NOMO-1 (cell line): ENCODE data around the gene CCT7.
"Not testable (repeated sequence)": the region's sequence is repeated elsewhere in the genome, so short reads cannot be mapped to it uniquely, and the experiment has no call there.

ENCODE experiments used
- DNase-seq, 2 experiments: peaks; one replicate each; lab custom pipeline; 2025; ENCODE audit not compliant: unreplicated experiment in 2 of 2; lab: John Stamatoyannopoulos, UW

The CCT7 gene

DNA sequence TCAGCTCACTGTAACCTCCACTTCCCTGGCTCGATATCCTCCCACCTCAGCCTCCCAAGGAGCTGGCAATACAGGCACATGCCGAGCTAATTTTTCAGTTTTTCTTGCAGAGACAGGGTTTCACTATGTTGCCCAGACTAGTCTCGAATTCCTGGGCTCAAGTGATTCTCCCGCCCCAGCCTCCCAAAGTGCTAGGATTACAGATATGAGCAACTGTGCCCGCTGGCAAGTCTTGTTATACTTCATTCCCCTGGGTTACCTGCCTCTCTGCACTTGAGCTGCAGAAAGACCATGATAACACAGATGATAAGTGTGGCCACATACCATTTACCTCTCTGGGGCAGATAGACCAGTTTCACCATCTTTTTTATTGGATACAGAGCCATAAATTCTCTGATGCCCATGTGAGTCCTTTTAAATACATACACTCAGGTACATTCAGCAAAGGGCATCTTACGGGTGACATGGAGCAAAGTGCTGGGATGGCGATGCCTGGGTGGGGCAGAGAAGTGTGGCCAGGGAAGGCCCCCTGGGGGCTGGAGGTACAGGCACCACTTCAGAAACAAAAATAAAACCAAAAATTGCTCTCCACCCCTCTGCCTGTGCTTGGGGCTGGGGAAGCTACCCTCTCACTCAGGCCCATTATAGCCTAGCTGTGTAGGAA lies 20.4 kb downstream of the CCT7 start:
- DNase-seq = no peak

DNA sequence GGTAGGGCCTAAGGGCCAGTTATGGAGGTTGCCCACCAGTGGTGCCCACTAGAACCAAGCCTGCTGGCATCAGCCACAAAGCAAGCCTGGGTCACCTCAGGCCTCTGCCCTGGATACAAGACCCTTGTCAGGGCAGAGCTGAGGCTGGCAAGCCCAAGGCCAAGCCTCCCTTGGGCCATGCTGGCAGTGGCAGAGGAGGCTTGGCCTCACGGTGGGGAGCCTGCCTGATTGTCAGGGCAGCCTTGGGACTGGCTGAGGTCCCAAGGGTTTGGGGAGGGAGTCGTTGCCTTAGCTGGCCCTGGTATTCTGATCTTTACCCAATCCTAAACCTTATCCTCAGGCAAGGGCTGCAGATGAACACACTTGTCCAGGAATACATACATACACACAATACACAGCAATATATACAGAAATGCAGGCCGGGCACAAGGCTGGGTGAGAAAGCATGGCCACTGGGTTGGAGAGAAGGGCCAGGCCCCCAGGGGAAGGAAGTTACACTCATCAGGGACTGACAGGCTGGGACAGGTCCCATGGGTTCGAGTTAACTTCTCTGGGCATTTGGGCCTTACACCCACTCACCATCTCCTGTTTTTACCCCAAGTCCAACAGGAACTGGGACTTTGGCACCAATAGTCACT lies 21.0 kb downstream of the CCT7 start:
- DNase-seq = no peak

DNA sequence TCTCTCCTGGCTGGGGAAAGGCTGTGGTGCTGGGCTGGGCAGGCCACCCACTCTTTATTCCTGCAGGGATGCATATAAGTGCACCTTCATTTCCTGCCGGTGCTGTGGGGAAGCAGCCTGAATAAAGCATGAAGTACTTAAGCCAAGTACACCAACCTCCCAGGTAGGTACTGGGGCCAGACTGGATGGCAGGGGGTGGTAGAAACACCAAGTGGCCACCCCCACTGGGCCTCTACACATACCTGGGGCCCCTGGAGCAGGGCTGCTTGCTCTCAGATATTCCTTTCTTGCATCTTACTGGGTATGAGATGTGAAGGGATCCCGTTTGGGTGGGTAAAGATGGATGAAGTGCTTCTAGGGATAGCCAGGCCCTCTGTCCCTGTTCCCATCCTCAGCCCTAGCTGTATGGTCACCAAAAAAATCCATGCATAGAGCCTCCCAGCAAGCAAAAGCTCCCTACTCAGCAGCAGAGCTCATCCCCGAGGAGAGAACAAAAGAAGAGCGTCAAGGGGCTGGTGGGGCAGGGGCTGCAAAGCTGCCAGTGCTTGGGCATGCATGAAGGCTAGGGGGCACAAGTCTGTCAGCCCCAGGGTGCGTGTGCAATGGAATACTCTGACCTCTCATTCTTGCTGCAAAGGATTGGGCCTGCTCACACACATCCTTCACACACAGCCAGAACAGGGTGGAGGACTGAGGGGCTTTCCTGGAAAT lies 22.0 kb downstream of the CCT7 start:
- no peak for DNase-seq

DNA sequence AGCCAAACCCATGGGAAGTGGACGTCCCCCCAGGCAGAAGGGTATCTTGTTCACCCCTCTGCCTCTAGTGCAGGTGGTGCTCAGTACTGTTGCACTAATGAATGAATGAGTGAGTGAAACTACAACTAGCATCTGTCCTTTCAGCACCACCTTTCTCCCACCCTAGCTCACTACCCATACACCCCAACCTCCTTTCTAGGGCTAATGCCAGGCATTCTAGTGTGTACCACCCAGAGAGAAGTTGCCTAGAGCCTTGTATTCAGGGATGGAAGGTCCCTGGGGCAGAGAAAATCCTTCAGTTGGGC lies 22.5 kb downstream of the CCT7 start:
- DNase-seq = no peak

DNA sequence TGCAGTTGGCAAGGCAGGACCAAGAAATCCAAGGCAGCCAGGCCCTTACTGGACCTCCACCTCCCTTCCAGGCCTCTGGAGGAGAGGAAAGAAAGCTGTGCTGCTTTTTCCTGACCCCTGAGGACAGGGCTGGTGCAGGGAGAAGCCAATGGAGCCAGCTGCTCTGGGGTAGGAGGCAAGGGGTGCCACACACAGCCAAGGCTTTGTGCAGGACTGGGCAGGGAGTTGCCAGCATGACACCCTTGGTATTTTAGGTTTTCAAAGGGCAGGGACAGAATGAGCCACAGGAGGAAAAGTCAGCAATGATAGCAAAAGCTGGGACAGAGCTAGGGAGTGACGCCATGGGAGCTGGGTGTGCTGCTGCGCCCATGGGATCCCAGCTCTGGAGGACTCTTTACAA lies 22.9 kb downstream of the CCT7 start:
- DNase-seq = no peak

DNA sequence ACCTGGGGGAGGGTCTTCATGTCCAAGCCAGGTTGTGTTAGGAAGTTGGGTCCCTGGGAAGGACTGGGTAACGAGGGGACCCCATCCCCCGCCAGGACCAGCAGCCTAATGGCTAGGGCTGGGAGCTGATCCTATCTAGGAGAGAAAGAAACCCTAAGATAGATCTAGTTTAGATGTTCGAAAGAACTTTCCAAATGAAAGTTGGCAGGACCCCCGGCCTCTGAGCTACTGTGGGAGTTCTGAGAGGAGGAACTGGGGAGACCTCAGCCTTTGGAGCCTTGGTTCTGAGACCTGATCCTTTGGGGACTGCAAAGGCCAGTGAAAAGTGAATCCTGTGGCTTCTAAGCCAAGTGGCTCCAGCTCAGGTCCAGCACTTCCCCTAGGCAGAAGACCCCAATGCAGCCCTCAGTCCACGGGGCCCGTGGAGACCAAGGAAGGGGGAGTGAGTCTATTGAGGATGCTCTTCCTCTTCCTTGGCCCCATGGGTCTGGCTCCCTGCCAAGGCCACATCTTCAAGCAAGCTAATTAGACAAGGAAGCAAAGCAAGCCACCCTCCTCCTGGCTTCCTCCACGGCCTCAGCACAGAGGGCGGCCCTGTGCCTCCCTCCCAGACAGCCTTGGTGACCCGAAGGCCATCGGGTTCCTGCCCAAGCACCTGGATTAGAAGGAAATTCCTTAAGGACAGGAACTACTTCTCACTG lies 23.5 kb downstream of the CCT7 start:
- peak in 1 of 2 experiments; percentile 1 for DNase-seq

DNA sequence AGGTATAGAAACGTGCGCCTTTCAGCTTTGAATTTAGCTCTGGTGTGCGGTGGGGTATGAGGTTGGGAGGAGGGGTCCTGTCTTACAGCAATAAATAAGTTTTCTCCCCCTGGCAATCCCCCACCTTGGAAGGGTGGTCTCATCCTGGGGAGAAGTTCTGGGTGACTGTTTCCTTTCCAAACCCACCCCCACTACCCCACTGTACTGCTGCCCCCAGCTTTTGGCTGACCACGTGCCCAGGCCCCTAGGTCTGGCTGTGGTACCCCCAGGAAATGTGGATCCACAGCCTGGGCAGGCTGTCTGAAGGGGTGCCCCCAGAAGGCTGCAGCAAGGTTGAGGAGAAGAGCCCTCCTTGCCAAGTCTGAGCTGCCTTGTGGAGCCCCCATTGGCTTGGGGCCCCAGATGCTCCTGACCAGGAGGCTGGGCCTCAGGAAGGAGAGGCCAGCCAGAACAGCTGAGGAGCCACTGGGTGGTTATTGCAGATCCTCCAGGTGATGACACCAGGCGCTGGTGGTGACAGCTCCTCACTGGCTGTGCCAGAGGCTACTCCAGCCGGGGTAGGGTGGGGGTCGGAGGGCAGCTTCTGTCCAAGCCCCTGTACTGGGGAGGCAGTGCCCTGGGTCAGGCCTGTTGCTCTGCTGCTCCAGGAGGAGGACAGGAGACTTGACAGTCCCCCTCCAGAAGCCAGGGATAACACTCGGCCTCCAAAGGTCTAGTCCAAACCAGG lies 24.2 kb downstream of the CCT7 start:
- DNase-seq = no peak

DNA sequence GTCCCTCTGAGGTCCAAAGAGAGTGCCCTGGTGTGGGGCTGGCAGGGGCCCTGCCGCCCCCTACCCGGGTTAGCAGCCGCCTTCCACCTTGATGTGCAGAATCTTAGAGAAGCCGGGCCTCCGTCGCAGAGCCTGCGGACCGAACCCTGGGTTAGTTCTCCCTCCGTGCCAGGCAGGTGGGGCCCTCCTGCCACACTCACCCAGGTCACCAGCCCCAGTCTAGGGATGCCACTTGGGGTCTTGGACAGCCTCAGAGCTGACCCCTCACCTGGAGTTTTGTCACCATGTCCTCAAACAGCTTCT lies 24.8 kb downstream of the CCT7 start:
- DNase-seq = no peak

DNA sequence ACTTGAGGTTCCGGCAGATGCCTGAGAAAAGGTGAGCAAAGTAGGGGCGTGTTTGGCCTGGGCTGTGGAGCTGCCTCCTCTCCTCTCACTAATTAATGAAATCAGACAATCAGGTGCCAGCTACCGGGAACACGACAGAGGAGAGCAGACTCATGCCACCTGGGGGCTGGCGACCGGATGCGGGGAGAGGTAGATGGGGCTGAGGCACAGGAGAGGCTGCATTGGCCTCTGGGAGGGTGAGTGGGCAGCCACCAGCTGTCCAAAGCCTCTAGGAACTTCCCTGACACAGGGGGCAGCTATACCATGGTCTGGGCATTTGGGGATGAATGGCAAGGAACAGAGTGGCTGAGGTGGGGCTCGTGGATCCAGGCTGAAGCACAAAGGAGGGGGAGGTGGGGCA lies 25.2 kb downstream of the CCT7 start:
- no peak for DNase-seq

DNA sequence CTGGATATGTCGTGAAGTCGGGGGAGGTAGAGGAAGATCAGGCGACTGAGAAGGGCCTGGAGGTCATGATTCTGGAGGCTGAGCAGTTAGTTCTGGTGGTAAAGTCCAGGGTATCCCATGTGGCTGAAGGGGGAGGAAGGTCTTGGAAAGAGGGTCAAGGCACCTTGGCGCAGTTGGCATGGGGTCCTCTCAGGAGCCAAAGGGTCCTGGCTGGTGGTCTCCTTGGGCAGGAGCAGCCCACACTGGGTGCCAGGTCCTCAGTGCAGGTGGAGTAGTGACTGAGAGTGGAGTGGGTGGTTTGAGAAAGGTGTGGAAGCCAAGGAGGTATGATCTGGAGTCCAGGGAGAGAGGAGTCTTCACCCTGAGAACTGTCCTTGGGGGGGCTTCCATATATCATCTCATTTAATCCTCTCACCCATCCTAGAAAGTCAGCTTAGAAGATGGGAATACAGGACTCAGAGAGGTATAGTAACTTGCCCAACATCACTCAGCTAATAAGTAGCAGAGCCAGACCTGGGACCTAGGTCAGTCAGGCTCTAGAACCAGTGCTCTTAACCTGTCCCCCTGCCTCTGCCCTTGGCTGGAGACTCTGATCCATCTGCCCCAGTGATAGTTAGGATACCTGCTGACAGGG lies 25.7 kb downstream of the CCT7 start:
- DNase-seq = no peak

DNA sequence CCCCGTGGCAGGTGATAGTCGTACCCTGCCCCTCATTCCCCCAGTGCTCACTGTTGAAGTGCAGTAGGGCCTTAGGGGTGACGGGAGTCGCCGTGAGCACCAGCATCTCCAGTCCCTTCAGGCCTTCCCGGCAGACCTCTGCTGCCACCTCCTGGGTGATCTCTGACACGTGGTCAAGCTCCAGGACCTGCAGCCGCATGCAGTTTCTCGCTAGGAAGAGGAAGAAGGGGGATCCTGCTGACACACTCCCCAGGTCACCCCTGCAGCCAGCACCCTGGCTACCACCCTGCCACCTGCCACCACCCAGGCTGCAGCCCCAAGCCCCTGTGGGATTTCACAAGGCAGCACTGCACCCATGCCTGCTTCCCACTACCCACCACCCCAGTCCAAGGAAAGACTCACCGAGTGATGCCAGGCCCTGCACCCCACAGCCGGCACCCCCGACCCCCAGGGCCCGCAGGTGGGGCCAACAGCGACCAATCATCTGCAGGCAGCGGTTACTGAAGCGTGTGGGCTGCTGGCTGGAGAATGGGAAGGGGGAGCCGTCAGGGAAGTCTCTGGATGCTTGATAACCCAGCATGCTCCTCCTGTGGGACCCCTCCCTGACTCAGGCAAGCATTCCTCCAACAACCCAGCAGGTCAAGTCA lies 26.4 kb downstream of the CCT7 start:
- DNase-seq = peak in 1 of 2 experiments; percentile 1

DNA sequence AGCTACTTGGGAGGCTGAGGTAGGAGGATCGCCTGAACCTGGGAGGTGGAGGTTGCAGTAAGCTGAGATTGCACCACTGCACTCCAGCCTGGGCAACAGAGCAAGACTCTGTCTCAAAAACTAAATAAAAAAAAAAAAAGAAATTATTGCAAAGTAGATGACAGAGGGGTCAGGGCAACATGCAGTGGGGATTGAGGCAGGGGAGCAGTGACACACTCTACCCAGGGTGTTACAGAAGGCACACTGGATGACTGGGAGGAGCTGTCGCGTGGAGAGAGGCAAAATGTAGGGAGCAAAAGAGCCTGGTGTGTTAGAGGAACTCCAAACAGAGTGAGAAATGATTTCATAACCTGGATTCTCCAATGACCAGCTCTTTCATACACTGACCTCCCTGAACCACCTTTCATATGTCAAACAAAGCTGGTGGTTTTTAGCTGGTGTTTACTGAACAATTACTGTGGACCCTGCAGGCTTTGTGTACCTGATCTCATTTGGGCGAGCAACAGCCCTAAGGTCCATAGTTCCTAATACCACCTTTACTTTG lies 28.1 kb downstream of the CCT7 start:
- no peak for DNase-seq

DNA sequence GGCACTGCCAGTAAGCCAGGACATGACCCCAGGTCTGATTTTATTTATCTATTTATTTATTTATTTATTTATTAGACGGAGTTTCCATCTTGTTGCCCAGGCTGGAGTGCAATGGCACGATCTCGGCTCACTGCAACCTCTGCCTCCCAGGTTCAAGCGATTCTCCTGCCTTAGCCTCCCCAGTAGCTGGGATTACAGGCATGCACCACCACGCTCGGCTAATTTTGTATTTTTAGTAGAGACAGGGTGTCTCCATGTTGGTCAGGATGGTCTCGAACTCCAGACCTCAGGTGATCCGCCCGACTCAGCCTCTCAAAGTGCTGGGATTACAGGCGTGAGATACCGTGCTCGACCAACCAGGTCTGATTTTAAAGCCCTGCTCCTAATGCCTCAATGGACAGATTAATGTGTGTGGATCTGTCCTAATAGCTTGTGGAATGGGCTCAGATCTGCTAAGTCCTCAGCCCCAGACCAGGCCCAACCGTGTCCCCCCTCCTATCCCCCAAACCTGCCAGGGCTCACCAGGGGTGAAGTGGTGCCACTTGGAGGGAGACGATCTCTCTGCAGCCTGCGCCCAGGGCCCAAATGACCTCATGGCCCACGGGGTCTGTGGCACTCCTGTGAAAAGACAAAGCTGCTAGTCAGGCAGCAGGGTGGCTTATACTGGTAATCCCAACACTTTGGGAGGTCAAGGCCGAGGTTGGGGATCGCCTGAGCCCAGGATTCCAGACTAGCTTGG lies 28.8 kb downstream of the CCT7 start:
- DNase-seq = not testable (repeated sequence)

DNA sequence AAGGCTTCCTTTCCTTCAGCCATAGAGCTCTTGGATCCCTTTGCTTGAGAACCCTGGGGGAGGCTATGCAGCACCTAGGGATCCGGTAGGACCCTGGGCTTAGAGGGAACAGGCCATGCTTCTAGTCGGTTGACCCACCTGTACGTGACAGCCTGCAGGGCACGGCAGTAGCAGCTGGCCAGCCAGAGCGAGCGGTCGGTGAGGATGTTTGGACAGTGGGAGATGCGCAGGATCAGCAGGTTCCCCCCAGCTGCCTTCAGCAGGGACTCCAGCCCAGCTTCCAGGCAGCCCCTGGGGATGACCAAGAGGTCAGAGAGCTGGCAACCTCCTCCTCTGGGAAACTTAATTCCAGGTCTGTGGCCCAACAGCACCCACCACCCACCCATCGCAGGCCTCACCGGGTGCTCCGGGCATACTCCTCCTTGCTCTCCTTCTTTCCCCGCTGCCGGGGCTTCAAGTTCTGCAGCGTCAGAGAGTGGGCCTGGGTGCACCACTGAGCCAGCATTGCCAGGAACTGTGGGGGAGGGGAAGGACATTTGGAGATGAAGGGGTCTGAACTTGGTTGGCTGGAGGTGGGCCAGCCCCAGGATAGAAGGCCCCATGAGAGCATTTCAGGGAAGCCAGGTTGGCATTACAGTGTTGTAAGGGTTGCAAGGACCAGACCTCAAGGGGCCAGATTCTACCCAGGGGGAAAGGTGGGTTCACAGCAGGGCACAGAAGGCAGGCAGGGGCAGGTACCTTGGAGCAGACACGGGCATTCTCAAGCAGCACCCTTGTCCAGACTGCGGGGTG lies 29.6 kb downstream of the CCT7 start:
- no peak for DNase-seq

DNA sequence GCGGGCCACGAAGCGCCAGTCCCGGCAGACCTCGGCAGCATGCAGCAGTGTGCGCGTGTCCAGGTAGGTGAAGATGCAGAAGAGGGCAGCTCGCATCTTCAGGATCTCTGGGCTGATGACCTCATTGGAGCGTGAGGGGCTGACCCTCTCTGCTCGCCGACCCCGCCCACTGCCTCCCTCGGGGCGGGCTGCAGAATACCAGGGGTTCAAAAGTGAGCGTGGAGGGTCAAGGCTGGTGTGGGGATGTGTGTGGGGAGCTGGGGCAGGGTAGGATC lies 30.2 kb downstream of the CCT7 start:
- DNase-seq = no peak

DNA sequence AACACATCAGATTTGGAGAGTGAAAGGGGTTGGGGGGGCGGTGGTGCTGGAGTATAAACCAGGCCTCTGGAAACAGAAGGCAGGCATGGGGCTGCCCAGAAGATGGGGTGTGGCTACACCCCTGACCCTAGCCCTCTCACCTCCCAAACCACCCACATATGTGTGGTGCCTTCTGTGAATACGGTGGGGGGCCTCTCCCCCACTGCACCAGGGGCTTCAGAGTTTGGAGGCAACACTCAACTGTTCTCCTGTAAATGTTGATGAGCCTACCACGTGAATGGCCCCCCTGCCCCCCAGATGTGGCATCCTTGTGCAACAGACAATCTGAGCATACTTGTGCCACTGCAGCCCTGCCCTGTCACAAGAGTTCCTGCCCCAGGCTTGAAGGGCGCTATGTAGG lies 30.7 kb downstream of the CCT7 start:
- no peak for DNase-seq

DNA sequence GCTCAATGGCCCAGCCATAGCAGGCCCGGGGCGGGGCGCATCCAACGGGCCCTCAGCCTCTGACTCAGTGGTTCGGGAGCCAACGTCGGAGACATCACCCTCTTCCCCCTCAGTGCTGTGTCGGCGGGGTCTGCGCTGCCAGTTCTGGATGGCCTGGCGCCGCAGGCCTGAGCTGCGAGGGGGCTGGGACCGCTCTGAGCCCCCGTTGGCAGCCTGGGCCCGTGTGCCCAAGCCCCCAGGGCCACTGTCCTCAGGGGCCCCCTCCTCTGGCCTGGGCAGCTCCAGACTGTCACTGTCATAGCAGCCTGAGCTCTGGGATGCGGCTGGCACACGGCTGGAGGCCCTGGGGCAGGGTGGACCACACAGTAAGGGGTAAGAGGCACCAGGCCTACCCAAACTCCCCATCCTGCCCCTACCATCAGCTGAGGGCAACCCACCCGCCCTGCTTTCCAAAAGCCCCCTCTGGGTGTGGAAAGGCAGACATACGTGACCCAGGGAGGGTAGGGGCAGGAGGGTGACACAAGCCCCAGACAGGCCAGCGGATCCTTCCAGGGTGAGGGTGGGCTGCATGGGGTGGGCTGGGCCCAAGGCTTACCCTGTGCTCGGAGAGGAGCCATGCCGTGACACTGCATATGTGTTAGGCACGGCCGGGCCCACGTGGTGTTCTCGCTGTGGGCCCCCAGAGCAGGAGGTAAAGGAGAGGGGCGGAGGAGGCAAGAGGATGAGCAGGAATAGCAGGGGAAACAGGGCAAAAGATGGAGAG lies 31.4 kb downstream of the CCT7 start:
- no peak for DNase-seq
